ENCODE data around the gene NCOA4.

- no peak for TF ChIP-seq CTCF (IDR thresholded peaks at IDR 0.05; ENCODE audit: insufficient read depth, low read length)
- TF ChIP-seq POLR2AphosphoS5 (IDR thresholded peaks at IDR 0.05; ENCODE audit: low read depth): no peak
- no peak for TF ChIP-seq SPI1 (IDR thresholded peaks at IDR 0.05; ENCODE audit: borderline replicate concordance, low read depth)
- no peak for TF ChIP-seq GABPA (IDR thresholded peaks at IDR 0.05; ENCODE audit: low read depth)
Measured at GRCh38 chr10:46073564-46073963, 43.1 kb upstream of the NCOA4 start.

All from HL-60 (cell line).